GM23338 (cell line): Measurements from ENCODE around the gene SLC25A29.

Experiments
- EZH2 ChIP-seq: fragments of 200-600 bp; sonication (generic); IDR thresholded peaks from one replicate; pipeline ENCODE4 v1.8.0; 2017; ENCODE audit warnings: antibody characterized with exemption, mild to moderate bottlenecking, low read depth; ENCODE audit not compliant: unreplicated experiment
- ZNF331 ChIP-seq: fragments of 250-450 bp; sonication (Bioruptor Pico); IDR thresholded peaks from 2 replicates; pipeline ENCODE4 v1.5.0; 2020; ENCODE audit warnings: low read depth, mild to moderate bottlenecking, moderate library complexity
- TF ChIP-seq, protein P1 (sequence below), 2 experiments: fragments of 200-600 bp in 1 of 2; sonication (generic) in 1 of 2; conservative IDR thresholded peaks; 2 replicates each; pipeline versions ENCODE4 v1.5.1 to v1.6.1; 2016 to 2017; ENCODE audit warnings: antibody characterized with exemption in 2 of 2, low read depth in 2 of 2, mild to moderate bottlenecking in 2 of 2, moderate library complexity in 1 of 2

DNA sequence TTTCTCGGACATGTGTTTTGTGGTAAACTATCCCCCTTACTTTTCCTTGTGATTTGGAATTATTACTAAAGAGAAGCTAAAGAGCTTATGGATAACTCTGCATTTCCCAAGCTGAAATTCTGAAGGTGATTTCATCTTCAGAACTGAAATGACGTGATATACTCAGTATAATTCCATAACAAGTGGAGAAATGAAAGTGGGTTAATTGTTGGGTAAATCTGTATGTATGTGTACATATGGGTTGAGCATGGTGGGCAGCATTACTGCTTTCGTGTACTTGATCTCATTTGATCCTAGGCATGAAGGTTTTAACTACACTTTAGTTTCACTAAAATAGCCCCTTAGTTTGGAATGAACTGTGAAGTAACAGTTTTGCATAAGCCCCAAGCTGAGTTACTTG, 63.2 kb downstream of the SLC25A29 start:
- TF ChIP-seq, protein P1, sequence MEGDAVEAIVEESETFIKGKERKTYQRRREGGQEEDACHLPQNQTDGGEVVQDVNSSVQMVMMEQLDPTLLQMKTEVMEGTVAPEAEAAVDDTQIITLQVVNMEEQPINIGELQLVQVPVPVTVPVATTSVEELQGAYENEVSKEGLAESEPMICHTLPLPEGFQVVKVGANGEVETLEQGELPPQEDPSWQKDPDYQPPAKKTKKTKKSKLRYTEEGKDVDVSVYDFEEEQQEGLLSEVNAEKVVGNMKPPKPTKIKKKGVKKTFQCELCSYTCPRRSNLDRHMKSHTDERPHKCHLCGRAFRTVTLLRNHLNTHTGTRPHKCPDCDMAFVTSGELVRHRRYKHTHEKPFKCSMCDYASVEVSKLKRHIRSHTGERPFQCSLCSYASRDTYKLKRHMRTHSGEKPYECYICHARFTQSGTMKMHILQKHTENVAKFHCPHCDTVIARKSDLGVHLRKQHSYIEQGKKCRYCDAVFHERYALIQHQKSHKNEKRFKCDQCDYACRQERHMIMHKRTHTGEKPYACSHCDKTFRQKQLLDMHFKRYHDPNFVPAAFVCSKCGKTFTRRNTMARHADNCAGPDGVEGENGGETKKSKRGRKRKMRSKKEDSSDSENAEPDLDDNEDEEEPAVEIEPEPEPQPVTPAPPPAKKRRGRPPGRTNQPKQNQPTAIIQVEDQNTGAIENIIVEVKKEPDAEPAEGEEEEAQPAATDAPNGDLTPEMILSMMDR (conservative IDR thresholded peaks at IDR 0.05; ENCODE audit: low read depth in 2 of 2): no peak
- no peak for TF ChIP-seq EZH2
- TF ChIP-seq ZNF331 (CRISPR knock-in tag): no peak
